Prostate gland (tissue), 2 donors: Measurements from ENCODE around the gene CBX2.

Experiments
- CTCF ChIP-seq, 4 experiments: fragments of 200-600 bp in 2 of 4; fragments of 450-650 bp in 2 of 4; sonication (generic) in 2 of 4; IDR thresholded peaks; 1 replicate in 3 of 4; 2 replicates in 1 of 4; pipeline ENCODE4 v1.5.1; 2016 to 2019; ENCODE audit warnings: antibody characterized with exemption in 4 of 4, mild to moderate bottlenecking in 2 of 4, moderate library complexity in 2 of 4
- POLR2A ChIP-seq: fragments of 450-650 bp; IDR thresholded peaks from one replicate; pipeline ENCODE4 v1.6.1; 2016; ENCODE audit warnings: antibody characterized with exemption, mild to moderate bottlenecking

- no peak for TF ChIP-seq CTCF (IDR thresholded peaks at IDR 0.05)
- no peak for TF ChIP-seq POLR2A
Measured at GRCh38 chr17:79806446-79806760, 28.5 kb downstream of the CBX2 start.
